NCI-H187 treated with DMSO at 0.1 percent for 48 hours (cell line): ENCODE results near the gene HDAC8.
"Not testable (repeated sequence)": the region's sequence is repeated elsewhere in the genome, so short reads cannot be mapped to it uniquely, and the experiment has no call there.

Experiments
- DNase-seq: peaks from one replicate; lab custom pipeline; 2025; lab: John Stamatoyannopoulos, UW

HDAC8 gene

DNA sequence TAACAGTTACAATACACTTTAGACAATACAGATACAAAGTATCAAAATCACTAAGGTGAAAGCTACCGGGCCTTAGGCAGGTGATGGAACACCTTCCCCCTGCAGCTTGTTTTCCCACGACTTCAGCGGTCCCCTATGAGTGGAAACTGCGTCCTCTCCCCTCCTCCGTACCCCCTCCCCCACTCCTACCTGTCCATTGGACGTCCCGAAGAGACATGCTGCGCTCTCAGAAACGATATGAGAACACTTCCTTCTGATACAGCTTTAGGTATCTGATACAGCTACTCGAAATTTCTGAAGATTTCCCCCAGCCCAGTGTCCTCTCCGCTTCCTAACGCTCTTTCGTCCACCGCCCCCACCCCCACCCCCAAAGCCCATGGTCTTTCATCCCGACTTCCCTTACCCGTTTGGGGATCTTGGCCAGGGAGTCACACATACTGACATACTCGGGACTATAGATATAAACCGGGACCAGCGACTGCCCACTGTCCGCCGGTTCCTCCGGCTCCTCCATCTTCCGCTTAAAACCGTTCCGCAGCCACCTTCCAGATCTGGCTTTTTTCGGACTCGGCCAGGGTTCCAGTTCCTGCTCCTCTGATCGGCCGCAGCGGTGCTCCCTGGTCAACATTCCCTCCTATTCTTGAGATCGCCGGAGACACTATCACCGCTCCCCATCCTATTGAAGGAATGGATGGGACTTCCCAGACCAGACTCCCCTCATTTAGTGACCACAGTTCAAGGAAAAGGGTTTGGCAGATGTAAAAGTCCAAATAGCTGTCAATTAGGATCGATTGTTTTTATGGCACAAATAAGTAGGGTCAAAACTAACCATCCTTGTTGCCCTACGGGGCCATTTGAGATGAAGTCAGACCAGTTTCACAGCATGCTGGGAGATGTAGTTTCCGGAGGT is at the start of gene HDAC8:
TSS of gene HDAC8 (minus strand) at position 596 of the 910 bp plus-strand sequence. CDS start at position 514, 82 bp downstream.
- peak; percentile 11 for DNase-seq

DNA sequence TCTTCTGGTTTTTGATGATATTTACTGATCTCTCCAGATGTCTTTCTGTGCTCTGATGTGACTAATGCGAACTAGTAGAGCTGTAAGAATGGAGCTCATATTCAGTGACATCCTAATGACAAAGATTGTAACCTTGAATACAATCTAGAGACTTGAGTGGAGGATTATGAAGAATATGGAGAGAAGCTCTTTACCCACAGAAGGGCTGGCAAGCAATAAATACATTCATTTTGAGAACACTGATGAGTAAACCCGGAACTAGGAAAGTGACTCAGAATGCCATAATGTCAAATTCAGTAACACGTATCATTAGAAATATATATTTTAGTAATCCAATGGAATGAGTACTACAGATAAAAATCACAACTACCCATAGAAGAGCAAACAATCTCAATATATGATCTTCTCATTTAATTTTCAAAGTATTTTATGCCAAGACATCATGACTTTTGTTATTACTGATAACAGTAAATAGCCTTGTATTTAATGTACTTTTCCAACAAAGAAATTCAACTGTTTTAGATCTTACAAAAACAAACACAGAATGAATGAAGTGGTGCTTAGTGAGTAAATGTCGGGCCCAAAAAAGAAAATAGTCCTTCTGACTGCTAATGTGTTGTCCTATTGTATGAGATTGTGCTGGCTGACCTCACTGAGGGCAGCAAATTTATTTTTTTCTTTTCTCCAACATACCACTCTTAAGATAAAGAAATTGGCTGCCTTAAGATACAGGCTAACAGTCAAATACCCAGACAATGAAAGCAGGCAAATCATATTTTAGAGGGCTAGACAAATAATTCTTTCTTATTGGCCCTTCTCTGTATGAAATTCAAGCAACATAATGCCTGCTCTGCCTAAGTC is 49.2 kb upstream of the HDAC8 start:
- no peak for DNase-seq

GRCh38 chrX:72621163-72621562 is 48.5 kb upstream of the HDAC8 start:
- DNase-seq: no peak

GRCh38 chrX:72620550-72621145 is 48.0 kb upstream of the HDAC8 start:
- DNase-seq: no peak

DNA sequence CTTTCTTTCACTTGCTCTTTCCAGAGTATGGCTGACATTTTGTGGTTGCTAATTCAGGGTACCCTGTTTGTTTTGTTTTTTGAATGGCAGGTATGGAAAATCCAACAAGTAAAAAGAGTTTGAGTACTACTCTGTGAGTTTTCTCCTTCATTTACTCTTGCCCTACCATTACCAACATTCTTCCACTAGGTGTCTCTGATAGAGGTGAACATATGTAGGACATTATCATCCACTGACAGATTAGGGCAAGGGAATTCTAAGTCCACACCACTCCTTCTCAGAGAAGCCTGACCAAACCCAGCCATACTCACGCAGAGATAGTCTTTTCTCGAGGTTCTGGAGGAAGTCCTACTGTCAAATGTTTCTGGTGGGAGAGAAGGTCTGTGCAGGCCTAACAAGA is 36.7 kb upstream of the HDAC8 start:
- DNase-seq: no peak

DNA sequence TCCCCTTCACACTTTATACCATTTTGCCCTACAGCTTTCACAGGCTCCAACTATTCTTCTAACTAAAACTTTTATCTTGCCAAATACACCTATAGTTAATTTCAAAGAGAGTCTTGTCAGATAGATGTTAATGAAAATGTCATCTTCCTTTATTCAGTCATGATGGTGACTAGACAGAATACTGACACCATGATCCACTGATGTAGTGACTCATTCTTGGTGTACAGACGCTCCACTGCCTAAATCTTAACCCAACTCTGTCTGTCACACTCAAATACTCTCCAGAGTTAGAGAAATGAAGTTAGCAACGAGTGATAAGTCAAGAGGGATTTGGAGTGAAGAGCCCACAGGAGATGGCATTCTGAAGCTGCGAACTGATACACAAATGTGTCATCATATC is 32.1 kb upstream of the HDAC8 start:
- DNase-seq: no peak

GRCh38 chrX:72604112-72604511 is 31.5 kb upstream of the HDAC8 start:
- no peak for DNase-seq

DNA sequence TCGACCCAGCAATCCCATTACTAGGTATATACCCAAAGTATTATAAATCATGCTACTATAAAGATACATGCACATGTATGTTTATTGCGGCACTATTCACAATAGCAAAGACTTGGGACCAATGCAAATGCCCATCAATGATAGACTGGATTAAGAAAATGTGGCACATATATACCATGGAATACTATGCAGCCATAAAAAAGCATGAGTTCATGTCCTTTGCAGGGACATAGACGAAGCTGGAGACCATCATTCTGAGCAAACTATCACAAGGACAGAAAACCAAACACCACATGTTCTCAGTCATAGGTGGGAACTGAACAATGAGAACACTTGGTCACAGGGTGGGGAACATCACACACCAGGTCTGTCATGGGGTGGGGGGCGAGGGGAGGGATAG is 18.4 kb upstream of the HDAC8 start:
- not testable (repeated sequence) for DNase-seq

DNA sequence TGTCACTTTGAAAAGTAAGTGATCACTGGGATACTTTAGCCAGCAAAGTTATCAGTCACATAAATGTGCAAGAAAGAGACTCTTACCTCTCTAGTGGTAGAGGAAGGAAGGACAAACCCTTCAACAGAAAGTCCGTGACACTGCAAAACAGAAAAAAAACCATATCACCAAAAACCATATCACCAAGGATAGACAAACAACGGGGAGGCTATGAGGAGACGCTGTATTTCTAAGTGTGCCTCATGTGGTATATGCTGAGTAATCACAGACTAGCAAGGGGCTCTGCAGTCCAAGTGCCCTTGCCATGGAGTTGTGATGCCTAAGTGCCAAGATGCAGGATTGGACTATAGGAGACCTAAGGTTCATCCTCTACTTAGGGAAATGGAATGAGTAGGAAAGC is 11.5 kb upstream of the HDAC8 start:
- DNase-seq: no peak

GRCh38 chrX:72576141-72576894 is 3.7 kb upstream of the HDAC8 start:
- no peak for DNase-seq

DNA sequence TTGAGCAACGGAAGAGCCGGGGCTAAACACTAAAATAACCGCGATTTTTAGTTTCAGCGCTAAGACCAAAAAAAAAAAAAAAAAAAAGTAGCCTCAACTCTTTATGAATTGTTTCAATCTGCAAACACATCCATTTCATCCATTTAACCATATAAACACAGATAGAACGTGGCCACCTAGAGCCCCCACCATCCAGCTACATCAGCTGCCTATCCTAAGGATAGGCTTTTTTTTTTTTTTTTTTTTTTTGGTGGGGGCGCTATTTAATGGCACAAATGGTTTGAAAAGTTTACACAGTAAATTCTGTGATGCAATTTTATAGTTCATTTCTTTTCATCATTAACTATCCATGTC is 492 bp upstream of the HDAC8 start:
- no peak for DNase-seq

GRCh38 chrX:72569786-72570185 is 2.9 kb downstream of the HDAC8 start:
- DNase-seq: no peak

DNA sequence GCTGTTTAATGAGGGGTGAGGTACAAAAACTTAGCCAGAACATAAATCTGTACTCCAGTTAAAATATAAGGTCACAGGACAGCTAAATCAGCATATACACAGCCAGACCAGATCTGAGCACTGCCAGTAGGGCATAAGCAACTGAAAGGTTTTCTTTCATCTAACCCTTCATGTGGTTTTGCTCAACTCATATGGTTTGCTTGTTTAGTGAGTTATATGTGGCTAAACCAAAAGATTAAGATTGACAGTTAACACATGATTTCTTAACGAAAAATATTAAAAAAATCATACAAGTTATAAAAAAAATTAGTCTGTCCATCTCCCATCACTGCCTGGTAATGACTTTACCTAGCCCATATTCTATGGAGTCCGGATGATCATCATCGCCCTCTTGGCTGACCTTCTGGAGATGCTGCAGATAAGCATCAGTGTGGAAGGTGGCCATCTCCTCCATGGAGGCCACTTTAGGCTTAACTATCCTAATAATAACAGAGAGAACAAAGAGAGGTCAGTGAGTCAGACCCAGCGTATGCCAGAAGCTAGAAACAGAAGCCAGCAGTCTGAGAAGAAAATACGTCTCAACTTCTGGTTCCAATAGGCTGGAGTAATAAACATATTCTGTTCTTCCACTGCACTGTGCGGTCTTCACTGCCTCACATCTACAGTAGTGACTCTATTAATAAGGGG is 4.1 kb downstream of the HDAC8 start:
- no peak for DNase-seq

GRCh38 chrX:72566448-72566847 is 6.2 kb downstream of the HDAC8 start:
- DNase-seq: no peak

DNA sequence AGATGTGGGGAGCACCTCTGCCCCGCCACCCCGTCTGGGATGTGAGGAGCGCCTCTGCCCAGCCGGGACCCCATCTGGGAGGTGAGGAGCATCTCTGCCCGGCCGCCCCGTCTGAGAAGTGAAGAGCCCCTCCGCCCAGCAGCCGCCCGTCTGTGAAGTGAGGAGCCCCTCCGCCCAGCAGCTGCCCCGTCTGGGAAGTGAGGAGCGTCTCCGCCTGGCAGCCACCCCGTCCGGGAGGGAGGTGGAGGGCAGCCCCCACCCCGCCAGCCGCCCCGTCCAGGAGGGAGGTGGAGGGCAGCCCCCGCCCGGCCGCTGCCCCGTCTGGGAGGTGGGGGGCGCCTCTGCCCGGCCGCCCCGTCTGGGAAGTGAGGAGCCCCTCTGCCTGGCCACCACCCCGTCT is 13.0 kb downstream of the HDAC8 start:
- DNase-seq: not testable (repeated sequence)

DNA sequence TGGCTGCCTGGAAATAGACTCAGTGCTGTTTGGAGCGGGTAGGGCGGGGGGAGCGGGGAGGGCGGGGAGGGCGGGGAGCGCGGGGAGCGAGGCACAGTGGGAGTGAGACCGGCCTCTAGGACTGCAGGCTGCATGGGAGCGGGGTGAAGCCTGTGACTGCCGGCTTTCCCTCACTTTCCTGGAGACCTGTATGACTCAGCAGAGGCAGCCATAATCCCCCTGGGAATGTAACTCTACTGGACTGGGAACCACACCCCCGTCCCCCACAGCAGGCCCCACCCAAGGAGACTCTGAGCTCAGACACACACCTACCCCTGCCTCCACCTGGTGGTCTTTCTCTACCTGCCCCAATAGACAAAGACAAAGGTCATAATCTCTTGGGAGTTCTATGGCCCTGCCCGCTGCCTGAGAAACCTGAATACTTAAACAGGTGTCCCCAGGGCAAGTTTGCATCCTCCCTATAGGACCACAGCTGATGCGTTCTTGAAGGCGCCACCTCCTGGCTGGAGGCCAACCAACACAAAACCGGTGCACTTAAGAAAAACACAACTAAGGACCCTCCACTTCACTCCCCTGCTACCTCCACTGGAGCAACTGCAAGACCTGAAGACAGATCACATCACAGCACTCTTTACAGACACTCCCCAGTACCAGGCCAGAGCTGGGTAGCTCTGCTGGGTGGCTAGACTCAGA is 18.0 kb downstream of the HDAC8 start:
- DNase-seq: no peak

GRCh38 chrX:72552443-72552842 is 20.2 kb downstream of the HDAC8 start:
- not testable (repeated sequence) for DNase-seq

GRCh38 chrX:72545990-72546389 is 26.7 kb downstream of the HDAC8 start:
- DNase-seq: no peak

GRCh38 chrX:72540318-72540717 is 32.3 kb downstream of the HDAC8 start:
- DNase-seq: no peak

GRCh38 chrX:72539822-72540221 is 32.8 kb downstream of the HDAC8 start:
- no peak for DNase-seq

- DNase-seq: no peak
These were observed 36.1 kb downstream of the HDAC8 start for GRCh38 chrX:72536542-72536941.
